Esophagus mucosa (tissue), 1 donor: ENCODE results near the gene HNRNPL. TPM values are rescaled to one million over a fixed set of nuclear protein-coding genes. Genes with fewer than 3 reads are reported as not detected.
A peak's percentile ranks its signal among the peaks of the same experiment; 100 is the strongest.
"Not testable (repeated sequence)": the region's sequence is repeated elsewhere in the genome, so short reads cannot be mapped to it uniquely, and the experiment has no call there.

Experiments
- ATAC-seq: fragments of 200-7000 bp; cut with Tn5 transposase; one replicate; pipeline ENCODE4 v1.9.1; 2020
- total RNA-seq: library from RNA; stranded (reverse); gene quantifications from one replicate; pipeline ENCODE4 v1.2.4, GENCODE V29; 2023
- donor health status: DM: yes; HTN: yes; CAD: no.

The HNRNPL gene
- total RNA-seq, 1 donor from 2014 or later: 236 TPM

DNA sequence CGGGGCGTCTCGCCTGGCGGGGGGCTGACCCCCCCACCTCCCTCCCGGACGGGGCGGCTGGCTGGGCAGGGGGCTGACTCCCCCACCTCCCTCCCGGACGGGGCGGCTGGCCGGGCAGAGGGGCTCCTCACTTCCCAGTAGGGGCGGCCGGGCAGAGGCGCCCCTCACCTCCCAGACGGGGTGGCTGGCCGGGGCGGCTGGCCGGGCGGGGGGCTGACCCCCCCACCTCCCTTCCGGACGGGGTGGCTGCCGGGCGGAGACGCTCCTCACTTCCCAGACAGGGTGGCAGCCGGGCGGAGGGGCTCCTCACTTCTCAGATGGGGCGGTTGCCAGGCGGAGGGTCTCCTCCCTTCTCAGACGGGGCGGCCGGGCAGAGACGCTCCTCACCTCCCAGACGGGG, 52.0 kb downstream of the HNRNPL start:
- ATAC-seq: not testable (repeated sequence)

DNA sequence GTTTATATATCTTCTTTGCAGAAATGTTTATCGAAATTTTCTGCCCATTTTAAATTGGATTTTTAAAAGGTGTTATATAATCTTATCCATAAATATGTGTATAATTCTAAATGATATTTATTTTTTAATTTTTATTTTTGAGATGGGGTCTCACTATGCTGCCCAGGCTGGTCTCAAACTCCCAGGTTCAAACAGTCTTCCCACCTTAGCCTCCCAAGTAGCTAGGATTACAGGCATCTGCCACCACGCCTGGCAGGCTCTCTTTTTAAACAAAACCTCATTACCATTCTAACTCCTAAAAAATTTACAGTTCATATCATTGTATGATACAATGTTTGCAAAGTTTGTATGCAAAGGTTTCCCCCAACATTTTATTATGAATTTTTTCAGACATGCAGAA, 53.6 kb downstream of the HNRNPL start:
- ATAC-seq: no peak

DNA sequence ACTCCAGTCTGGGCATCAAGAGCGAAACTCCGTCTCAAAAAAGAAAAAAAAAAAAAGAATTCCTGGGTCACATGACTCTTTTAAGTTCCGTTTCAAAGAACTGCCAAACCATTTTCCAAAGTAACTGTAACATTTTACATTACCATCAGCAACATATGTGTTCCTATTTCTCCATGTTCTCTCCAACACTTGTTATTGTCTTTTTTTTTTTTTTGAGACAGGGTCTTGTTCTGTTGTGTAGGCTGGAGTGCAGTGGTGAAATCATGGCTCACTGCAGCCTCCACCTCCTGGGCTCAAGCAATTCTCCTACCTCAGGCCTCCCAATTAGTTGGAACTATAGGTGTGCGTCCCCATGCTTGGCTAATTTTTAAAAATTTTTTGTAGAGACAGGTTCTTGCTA, 54.2 kb downstream of the HNRNPL start:
- ATAC-seq: no peak

DNA sequence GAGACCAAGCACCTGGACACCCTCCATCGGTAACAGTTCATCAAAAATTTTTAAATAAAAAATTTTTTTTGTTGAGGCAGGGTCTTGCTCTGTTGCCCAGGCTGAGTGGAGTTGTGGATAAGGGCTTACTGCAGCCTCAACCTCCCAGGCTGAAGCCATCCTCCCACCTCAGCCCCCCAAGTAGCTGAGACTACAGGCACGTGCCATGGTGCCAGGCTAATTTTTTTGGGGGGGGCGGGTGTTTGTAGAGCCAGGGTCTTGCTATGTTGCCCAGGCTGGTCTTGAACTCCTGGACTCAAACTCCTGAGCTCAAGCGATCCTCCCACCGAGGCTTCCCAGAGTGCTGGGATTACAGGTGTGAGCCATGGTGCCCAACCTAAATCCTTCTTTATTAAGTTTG, 56.1 kb downstream of the HNRNPL start:
- no peak for ATAC-seq

DNA sequence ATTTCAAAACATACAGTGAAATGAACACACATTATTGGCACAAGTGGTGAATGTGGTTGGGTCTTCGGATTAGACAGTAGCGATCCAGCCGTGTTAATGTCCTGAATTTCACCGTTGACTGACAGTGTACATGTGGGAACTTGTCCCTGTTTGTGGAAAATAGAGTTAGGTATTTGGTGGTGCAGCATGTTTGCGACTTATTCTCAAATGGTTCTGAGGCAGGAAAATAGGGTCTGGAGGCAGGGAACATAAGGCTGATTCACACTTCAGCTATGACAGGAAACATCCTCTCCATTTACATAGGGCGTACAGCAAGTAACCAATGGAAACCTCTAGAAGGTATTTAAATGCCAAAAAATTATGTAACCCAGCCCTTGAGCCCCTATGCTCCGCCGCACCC, 56.6 kb downstream of the HNRNPL start:
- peak; percentile 1 for ATAC-seq

DNA sequence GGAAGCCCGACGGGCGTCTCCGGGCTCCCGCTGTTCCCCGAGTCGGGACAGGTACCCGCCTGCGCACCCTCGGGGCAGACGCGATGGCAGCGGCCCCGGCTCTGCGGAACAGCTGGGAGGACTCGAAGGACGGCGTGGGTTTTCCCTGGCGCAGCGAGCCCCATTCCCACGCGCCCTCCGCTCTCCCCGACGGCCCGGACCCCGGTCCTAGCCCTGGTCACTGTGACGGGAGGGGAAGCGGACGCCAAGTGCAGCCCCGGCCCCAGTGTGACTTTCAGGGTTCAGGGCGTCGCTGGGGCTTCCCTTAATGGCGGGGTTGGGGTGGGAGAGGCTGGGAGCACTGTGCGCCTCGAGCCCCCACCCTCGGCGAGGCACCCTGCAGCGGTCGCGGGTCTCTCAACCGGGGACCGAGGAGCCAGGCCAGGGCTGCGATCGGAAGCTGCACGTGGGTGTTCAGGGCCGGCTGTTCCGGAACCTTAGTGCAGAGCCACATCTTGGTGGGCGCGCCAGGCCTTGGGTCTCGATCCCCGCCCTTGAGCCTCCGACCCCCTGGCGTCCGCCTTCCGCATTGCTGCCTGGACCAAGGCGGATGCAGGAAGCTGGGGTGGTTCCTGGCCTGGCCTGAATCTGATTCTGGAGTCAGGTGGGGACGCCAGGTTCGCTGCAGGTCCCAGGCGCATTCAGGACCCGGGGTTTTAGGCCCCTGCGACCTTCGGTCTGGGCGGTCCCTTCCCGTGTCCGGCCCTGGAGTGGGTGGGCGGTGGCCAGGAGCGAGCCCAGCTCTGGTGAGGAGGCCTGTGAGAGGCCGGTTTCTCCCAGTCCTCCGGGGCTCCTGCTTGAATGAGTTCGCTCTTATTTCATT, 57.3 kb downstream of the HNRNPL start:
- peak; percentile 45 for ATAC-seq

DNA sequence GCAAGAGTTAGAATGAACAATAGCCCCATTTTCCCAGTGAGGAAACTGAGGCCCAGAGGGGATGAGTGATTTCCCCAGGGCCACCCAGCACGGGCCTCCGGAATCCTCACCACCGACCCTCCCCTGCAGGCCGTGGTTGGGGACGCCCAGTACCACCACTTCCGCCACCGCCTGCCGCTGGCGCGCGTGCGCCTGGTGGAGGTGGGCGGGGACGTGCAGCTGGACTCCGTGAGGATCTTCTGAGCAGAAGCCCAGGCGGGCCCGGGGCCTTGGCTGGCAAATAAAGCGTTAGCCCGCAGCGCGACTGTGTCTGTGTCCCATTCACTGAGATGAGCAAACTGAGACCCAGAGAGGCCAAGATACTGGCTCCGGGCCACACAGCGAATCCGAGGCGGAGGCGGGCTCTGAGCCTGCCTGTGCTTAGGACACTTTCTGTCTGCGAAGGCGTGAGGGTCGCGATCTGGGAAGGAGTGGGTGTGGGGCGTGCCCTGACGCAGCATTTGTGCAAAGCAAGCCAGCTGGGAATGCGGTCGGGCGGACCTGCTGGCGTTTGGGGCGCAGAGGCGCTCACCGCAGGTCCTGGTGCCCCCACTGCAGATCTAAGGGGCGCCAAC, 58.2 kb downstream of the HNRNPL start:
- ATAC-seq: peak; percentile 68

DNA sequence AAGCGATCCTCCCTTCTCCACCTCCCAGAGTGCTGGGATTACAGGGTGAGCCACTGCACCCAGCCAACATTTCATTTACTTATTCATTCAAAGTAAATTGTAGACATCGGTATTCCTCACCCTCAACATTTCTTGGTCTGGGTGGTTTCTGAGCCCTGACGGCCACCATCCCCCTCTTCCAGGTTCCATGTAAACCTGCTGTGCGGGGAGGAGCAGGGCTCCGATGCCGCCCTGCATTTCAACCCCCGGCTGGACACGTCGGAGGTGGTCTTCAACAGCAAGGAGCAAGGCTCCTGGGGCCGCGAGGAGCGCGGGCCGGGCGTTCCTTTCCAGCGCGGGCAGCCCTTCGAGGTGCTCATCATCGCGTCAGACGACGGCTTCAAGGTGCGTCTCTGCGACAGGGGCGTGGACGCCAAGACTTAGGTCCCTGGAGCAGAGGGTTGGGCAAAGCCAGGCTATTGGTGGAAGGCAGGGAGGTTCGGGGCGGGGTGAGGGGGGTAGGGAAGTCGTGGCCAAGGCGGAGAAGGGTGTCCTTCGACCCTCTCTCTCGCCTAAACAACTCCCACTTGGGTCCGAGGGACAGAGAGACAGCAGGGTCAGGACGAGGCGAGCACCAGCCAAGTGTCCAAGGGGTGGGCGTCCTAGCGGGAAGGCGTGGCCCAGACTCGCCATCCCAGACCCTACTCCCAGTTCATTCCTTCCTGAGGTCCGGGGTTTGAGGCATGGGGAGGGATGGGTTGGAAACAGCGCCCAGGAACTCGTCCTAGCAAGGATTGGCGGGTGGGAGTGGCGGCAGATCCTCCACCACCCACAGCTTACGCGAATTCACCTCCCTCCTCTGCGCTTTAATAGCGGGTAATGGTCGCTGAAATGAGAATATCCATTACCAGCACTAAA, 59.0 kb downstream of the HNRNPL start:
- ATAC-seq: peak; percentile 61

DNA sequence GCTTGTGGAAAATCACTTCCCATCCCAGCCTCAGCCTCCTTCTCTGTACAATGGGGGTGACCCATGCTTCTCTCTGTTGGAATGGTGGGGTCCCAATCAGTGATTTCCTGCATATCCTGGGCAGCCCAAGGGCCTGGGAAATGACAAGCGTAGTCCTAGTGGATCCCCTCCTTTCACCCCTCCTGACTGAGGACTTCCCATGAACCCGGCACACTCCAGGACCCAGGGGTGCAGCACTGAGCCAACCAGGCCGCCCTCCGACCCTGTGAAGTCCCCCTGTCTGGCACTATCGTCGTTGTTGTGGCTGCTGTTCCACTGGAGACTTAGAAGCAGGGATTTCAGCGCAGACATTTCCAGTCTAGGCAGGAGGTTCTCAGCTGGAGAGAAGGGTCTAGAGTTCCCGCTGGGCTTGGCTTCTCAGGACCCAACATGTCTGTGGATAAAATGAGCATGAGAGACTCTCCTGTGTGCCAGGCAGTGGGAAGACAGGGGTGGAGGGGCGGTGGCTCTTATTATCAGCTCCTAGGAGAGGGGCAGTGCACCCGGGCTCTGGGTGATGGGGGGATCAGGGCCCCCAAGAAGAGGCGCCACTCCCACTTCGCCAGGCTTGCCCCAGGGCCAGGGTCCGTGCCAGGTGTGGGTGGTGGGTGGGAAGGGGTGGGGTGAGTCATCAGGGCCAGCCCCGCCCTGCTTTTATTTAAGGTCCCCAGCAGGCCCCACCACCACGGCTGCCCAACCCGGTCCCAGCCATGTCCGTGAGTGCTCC, 61.1 kb downstream of the HNRNPL start, which contains the start of gene LGALS7B:
Gene LGALS7B (plus strand): TSS at position 723 of the 766 bp plus-strand sequence. CDS start 27 bp downstream, at position 750.
- ATAC-seq: peak; percentile 44

DNA sequence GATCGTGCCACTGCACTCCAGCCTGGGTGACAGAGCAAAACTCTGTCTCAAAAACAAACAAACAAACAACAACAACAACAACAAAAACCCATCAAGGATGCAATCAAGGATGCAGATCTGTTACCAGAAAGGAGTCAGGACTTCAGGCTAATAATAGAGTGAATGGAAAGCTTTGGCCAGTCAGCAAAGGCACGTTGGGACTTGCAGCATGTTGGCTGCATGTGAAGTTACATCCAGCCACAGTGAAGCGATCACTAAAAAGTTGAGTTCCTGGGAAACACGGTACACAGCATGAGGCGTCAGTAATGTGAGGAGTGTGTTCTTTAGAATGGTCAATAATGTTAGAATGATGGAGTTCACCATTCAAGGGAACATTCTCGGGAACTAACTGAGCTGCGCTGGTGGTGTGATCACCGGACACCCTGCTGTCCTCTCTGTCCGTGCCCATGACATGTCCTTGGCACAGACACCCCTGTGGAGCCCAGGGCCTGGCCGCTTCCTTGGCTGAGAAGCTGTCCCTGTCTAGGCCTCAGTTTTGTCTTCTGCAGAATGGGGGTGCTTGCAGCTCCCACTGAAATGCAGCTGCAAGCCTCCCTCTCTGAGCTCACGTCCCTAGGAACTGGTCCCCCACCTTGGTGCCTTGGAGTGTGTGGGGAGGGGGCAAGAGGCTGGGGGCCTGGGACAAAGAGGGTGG, 63.1 kb downstream of the HNRNPL start:
- peak; percentile 10 for ATAC-seq

Other genes starting within 250 kb of the HNRNPL start
- gene MAP4K1, start 232.0 kb downstream of the HNRNPL start, total RNA-seq: 3.4 TPM
- 304 TPM for gene EIF3K, start 230.8 kb downstream of the HNRNPL start, total RNA-seq
- gene ACTN4, start 202.3 kb downstream of the HNRNPL start, total RNA-seq: 455 TPM
- gene CAPN12, start 105.5 kb downstream of the HNRNPL start, total RNA-seq: 2.2 TPM
- gene LGALS7, start 76.5 kb downstream of the HNRNPL start, total RNA-seq: 684 TPM
- 886 TPM for gene LGALS7B, start 60.8 kb downstream of the HNRNPL start, total RNA-seq
- 0.40 TPM for gene LGALS4, start 37.0 kb downstream of the HNRNPL start, total RNA-seq
- gene ECH1, start 18.2 kb downstream of the HNRNPL start, total RNA-seq: 182 TPM
- 7.6 TPM for gene RINL, start 28.3 kb upstream of the HNRNPL start, total RNA-seq
- 40.3 TPM for gene SIRT2, start 49.6 kb upstream of the HNRNPL start, total RNA-seq
- 21.4 TPM for gene NFKBIB, start 50.0 kb upstream of the HNRNPL start, total RNA-seq
- 1.4 TPM for gene CCER2, start 62.2 kb upstream of the HNRNPL start, total RNA-seq
- 24.1 TPM for gene SARS2, start 80.8 kb upstream of the HNRNPL start, total RNA-seq
- gene MRPS12, start 81.0 kb upstream of the HNRNPL start, total RNA-seq: 60.4 TPM
- gene FBXO17, start 125.8 kb upstream of the HNRNPL start, total RNA-seq: 4.7 TPM
- gene FBXO27, start 182.6 kb upstream of the HNRNPL start, total RNA-seq: 41.9 TPM
- gene ACP7, start 234.4 kb upstream of the HNRNPL start, total RNA-seq: 0.32 TPM